ENCODE results near the gene MAGED2.

GRCh38 chrX:54798137-54798536 is 9.4 kb upstream of the MAGED2 start, which contains the start of gene ITIH6:
- TF ChIP-seq CTCF (IDR thresholded peaks at IDR 0.05; ENCODE audit: insufficient read depth, low read length, poor library complexity, severe bottlenecking) (no peak), EZH2phosphoT487 (conservative IDR thresholded peaks at IDR 0.05; ENCODE audit: low read length) (no peak)

Data from SU-DHL-6 (cell line).